Left colon (tissue), 2 donors: Measurements from ENCODE around the gene PNRC1. TPM values are rescaled to one million over a fixed set of nuclear protein-coding genes. Genes with fewer than 3 reads are reported as not detected.
"Not testable (repeated sequence)": the region's sequence is repeated elsewhere in the genome, so short reads cannot be mapped to it uniquely, and the experiment has no call there.

Source experiments
- ATAC-seq: fragments of 200-7000 bp; cut with Tn5 transposase; one replicate; pipeline ENCODE4 v1.9.1; 2020; ENCODE audit warnings: mild to moderate bottlenecking, moderate library complexity
- DNase-seq, 2 donors: peaks; one replicate each; pipeline ENCODE4 v3.0.0-alpha.2; 2020
- intact Hi-C, 2 donors: fragments of 100-400 bp; cut with DNase I in 1 of 2; cut with micrococcal nuclease in 1 of 2; formaldehyde crosslinking; loops; one replicate each; pipeline versions ENCODE4 v1.11.2 to v1.14.0; 2022; cut with DNase I, micrococcal nuclease
- total RNA-seq, 2 donors: library from RNA; stranded (reverse); fragmentation: NEBNext Ultra II Directional; extraction: Animal tissue kit (Norgen Biotek cat#: 25700); gene quantifications; one replicate each; pipeline ENCODE4 v1.2.1, GENCODE V29; 2021
- donor health status: DM: no; HTN: no; CAD: no.
- donor health status: DM: yes; HTN: yes; CAD: no.

PNRC1 gene
- total RNA-seq, 2 donors from 2014 or later = 73.1 to 138 TPM

- no peak for DNase-seq
- no peak for ATAC-seq
- intact Hi-C loops = no loop called here
These were observed 28.9 kb upstream of the PNRC1 start for GRCh38 chr6:89051676-89052075.

GRCh38 chr6:89054208-89054607, 26.3 kb upstream of the PNRC1 start:
- intact Hi-C loops = no loop called here
- DNase-seq = no peak
- no peak for ATAC-seq

GRCh38 chr6:89057759-89058158, 22.8 kb upstream of the PNRC1 start:
- ATAC-seq = no peak
- intact Hi-C loops = no loop called here
- DNase-seq = no peak

GRCh38 chr6:89058627-89059026, 21.9 kb upstream of the PNRC1 start:
- no peak for DNase-seq
- intact Hi-C loops = no loop called here
- ATAC-seq = no peak

GRCh38 chr6:89059227-89059626, 21.3 kb upstream of the PNRC1 start:
- intact Hi-C loops = no loop called here

GRCh38 chr6:89063881-89064280, 16.7 kb upstream of the PNRC1 start:
- intact Hi-C loops = no loop called here
- ATAC-seq = no peak
- no peak for DNase-seq

More at GRCh38 chr6:89059227-89059626, 21.3 kb upstream of the PNRC1 start:
- no peak for DNase-seq
- ATAC-seq = no peak

- intact Hi-C loops, ATAC-seq, DNase-seq: not testable (repeated sequence)
These were observed 15.6 kb upstream of the PNRC1 start for GRCh38 chr6:89064931-89065330.

GRCh38 chr6:89066121-89066520, 14.4 kb upstream of the PNRC1 start:
- ATAC-seq, intact Hi-C loops, DNase-seq: not testable (repeated sequence)

- intact Hi-C loops = no loop called here
- ATAC-seq = no peak
- DNase-seq = no peak
These were observed 13.5 kb upstream of the PNRC1 start for GRCh38 chr6:89066940-89067646.

- DNase-seq = no peak
- intact Hi-C loops = no loop called here
- no peak for ATAC-seq
These were observed 12.8 kb upstream of the PNRC1 start for GRCh38 chr6:89067796-89068195.

GRCh38 chr6:89068695-89069094, 11.9 kb upstream of the PNRC1 start:
- intact Hi-C loops = no loop called here
- DNase-seq (no peak), ATAC-seq (no peak)

GRCh38 chr6:89069536-89070163, 10.9 kb upstream of the PNRC1 start:
- intact Hi-C loops = no loop called here
- no peak for DNase-seq
- ATAC-seq = no peak

GRCh38 chr6:89071036-89071435, 9.5 kb upstream of the PNRC1 start:
- intact Hi-C loops = no loop called here

GRCh38 chr6:89073014-89073620, 7.4 kb upstream of the PNRC1 start:
- DNase-seq (no peak), ATAC-seq (no peak)
- intact Hi-C loops = no loop called here

More at GRCh38 chr6:89071036-89071435, 9.5 kb upstream of the PNRC1 start:
- peak; percentile 95 for ATAC-seq
- peak; percentile 50 to 59 for DNase-seq

GRCh38 chr6:89073840-89074239, 6.7 kb upstream of the PNRC1 start:
- DNase-seq (no peak), ATAC-seq (no peak)
- intact Hi-C loops = no loop called here

- DNase-seq (peak; percentile 55 to 66), ATAC-seq (peak; percentile 15)
- intact Hi-C loops = no loop called here
These were observed 878 bp upstream of the PNRC1 start for GRCh38 chr6:89079511-89080234.

GRCh38 chr6:89081129-89081422, 525 bp downstream of the PNRC1 start:
- intact Hi-C loops = no loop called here
- no peak for DNase-seq
- ATAC-seq = peak; percentile 18

GRCh38 chr6:89081423-89082322, 1.1 kb downstream of the PNRC1 start:
- DNase-seq (peak; percentile 99 to 100), ATAC-seq (peak; percentile 78)
- intact Hi-C loops = no loop called here

GRCh38 chr6:89082486-89082891, 1.9 kb downstream of the PNRC1 start:
- intact Hi-C loops = no loop called here
- no peak for ATAC-seq
- DNase-seq = no peak
